GM23338 (cell line): ENCODE measurements around the gene C13orf46.

Source experiments
- CREB1 ChIP-seq: fragments of 250-450 bp; sonication (Bioruptor Pico); IDR thresholded peaks from 2 replicates; pipeline ENCODE4 v1.5.0; 2020; ENCODE audit warnings: low read depth, mild to moderate bottlenecking, moderate library complexity
- EZH2 ChIP-seq: fragments of 200-600 bp; sonication (generic); IDR thresholded peaks from one replicate; pipeline ENCODE4 v1.8.0; 2017; ENCODE audit warnings: antibody characterized with exemption, mild to moderate bottlenecking, low read depth; ENCODE audit not compliant: unreplicated experiment
- EZH2phosphoT487 ChIP-seq: fragments of 200-600 bp; sonication (generic); IDR thresholded peaks from one replicate; pipeline ENCODE4 v1.8.1; 2018; ENCODE audit warnings: antibody characterized with exemption; ENCODE audit not compliant: unreplicated experiment
- JUNB ChIP-seq: IDR thresholded peaks from one replicate; pipeline ENCODE4 v1.6.1; 2016; ENCODE audit warnings: antibody characterized with exemption; ENCODE audit not compliant: unreplicated experiment
- POLR2AphosphoS5 ChIP-seq: IDR thresholded peaks from 2 replicates; pipeline ENCODE4 v1.6.1; 2016; ENCODE audit warnings: antibody characterized with exemption, low read depth
- TF ChIP-seq, protein P1 (sequence below): IDR thresholded peaks from one replicate; pipeline ENCODE4 v1.6.1; 2018; ENCODE audit warnings: antibody characterized with exemption; ENCODE audit not compliant: unreplicated experiment
- TF ChIP-seq, protein P2 (sequence below), 2 experiments: fragments of 200-600 bp in 1 of 2; sonication (generic) in 1 of 2; conservative IDR thresholded peaks; 2 replicates each; pipeline versions ENCODE4 v1.5.1 to v1.6.1; 2016 to 2017; ENCODE audit warnings: antibody characterized with exemption in 2 of 2, low read depth in 2 of 2, mild to moderate bottlenecking in 2 of 2, moderate library complexity in 1 of 2

DNA sequence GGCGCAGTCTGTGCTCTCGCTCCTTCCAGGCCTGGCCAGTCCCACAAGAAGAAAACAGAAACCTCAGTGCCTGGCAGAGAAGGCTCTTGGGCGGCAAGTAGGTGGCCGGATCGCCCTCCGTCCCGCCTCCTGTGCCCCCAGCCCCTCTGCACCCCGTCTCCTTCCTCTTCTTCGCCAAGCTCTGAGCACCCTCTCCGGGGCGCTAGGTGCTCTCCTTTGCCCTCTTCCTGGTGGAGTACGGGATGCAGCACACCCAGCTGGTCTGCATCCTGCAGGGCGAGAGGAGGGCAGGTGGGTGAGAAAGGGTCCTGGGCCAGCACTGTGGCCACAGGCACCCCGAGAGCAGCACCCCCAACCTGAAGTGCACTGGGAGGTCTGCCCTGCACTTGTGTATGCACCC is 17.3 kb downstream of the C13orf46 start:
- no peak for TF ChIP-seq JUNB
- TF ChIP-seq, protein P1, sequence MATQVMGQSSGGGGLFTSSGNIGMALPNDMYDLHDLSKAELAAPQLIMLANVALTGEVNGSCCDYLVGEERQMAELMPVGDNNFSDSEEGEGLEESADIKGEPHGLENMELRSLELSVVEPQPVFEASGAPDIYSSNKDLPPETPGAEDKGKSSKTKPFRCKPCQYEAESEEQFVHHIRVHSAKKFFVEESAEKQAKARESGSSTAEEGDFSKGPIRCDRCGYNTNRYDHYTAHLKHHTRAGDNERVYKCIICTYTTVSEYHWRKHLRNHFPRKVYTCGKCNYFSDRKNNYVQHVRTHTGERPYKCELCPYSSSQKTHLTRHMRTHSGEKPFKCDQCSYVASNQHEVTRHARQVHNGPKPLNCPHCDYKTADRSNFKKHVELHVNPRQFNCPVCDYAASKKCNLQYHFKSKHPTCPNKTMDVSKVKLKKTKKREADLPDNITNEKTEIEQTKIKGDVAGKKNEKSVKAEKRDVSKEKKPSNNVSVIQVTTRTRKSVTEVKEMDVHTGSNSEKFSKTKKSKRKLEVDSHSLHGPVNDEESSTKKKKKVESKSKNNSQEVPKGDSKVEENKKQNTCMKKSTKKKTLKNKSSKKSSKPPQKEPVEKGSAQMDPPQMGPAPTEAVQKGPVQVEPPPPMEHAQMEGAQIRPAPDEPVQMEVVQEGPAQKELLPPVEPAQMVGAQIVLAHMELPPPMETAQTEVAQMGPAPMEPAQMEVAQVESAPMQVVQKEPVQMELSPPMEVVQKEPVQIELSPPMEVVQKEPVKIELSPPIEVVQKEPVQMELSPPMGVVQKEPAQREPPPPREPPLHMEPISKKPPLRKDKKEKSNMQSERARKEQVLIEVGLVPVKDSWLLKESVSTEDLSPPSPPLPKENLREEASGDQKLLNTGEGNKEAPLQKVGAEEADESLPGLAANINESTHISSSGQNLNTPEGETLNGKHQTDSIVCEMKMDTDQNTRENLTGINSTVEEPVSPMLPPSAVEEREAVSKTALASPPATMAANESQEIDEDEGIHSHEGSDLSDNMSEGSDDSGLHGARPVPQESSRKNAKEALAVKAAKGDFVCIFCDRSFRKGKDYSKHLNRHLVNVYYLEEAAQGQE = no peak
- TF ChIP-seq, protein P2, sequence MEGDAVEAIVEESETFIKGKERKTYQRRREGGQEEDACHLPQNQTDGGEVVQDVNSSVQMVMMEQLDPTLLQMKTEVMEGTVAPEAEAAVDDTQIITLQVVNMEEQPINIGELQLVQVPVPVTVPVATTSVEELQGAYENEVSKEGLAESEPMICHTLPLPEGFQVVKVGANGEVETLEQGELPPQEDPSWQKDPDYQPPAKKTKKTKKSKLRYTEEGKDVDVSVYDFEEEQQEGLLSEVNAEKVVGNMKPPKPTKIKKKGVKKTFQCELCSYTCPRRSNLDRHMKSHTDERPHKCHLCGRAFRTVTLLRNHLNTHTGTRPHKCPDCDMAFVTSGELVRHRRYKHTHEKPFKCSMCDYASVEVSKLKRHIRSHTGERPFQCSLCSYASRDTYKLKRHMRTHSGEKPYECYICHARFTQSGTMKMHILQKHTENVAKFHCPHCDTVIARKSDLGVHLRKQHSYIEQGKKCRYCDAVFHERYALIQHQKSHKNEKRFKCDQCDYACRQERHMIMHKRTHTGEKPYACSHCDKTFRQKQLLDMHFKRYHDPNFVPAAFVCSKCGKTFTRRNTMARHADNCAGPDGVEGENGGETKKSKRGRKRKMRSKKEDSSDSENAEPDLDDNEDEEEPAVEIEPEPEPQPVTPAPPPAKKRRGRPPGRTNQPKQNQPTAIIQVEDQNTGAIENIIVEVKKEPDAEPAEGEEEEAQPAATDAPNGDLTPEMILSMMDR (conservative IDR thresholded peaks at IDR 0.05; ENCODE audit: low read depth in 2 of 2) = no peak
- TF ChIP-seq EZH2 = no peak
- TF ChIP-seq POLR2AphosphoS5 = no peak
- TF ChIP-seq CREB1 = no peak
- no peak for TF ChIP-seq EZH2phosphoT487
